SHP77 treated with DMSO at 0.1 percent for 48 hours (cell line): Measurements from ENCODE around the gene IL17RB.
A peak's percentile ranks its signal among the peaks of the same experiment; 100 is the strongest.

Experiments
- DNase-seq: peaks from one replicate; lab custom pipeline; 2025; lab: John Stamatoyannopoulos, UW

Gene IL17RB

GRCh38 chr3:53860196-53860595, 13.8 kb downstream of the IL17RB start:
- no peak for DNase-seq

GRCh38 chr3:53862241-53862640, 15.9 kb downstream of the IL17RB start:
- DNase-seq = no peak

GRCh38 chr3:53863145-53863544, 16.8 kb downstream of the IL17RB start:
- DNase-seq = no peak

GRCh38 chr3:53865732-53866499, 19.5 kb downstream of the IL17RB start:
- DNase-seq = no peak

- no peak for DNase-seq
Measured at GRCh38 chr3:53880396-53881345, 34.3 kb downstream of the IL17RB start.

GRCh38 chr3:53881691-53882593, 35.6 kb downstream of the IL17RB start, which contains the start of gene ACTR8:
TSS of gene ACTR8 (minus strand) at chr3:53882152. CDS start at chr3:53882101, 51 bp downstream.
- DNase-seq = peak; percentile 77

GRCh38 chr3:53883008-53883407, 36.6 kb downstream of the IL17RB start:
- no peak for DNase-seq

GRCh38 chr3:53884623-53885022, 38.3 kb downstream of the IL17RB start:
- no peak for DNase-seq

- DNase-seq = no peak
Measured at GRCh38 chr3:53885239-53885638, 38.9 kb downstream of the IL17RB start.

GRCh38 chr3:53887446-53887845, 41.1 kb downstream of the IL17RB start:
- no peak for DNase-seq

GRCh38 chr3:53888232-53888631, 41.9 kb downstream of the IL17RB start:
- DNase-seq = no peak

GRCh38 chr3:53890726-53891475, 44.5 kb downstream of the IL17RB start:
- no peak for DNase-seq

- peak; percentile 99 for DNase-seq
Measured at GRCh38 chr3:53891497-53892285, 45.3 kb downstream of the IL17RB start, which contains the start of gene SELENOK. TSS of gene SELENOK (minus strand) at chr3:53891859.

- no peak for DNase-seq
Measured at GRCh38 chr3:53892286-53892637, 45.9 kb downstream of the IL17RB start.

GRCh38 chr3:53899750-53900149, 53.4 kb downstream of the IL17RB start:
- no peak for DNase-seq

GRCh38 chr3:53900666-53901331, 54.4 kb downstream of the IL17RB start:
- no peak for DNase-seq

GRCh38 chr3:53902067-53902466, 55.7 kb downstream of the IL17RB start:
- DNase-seq = no peak

GRCh38 chr3:53902711-53903110, 56.3 kb downstream of the IL17RB start:
- no peak for DNase-seq

- DNase-seq = no peak
Measured at GRCh38 chr3:53913401-53913800, 67.0 kb downstream of the IL17RB start.
